Adipose tissue (tissue), 3 donors: ENCODE results near the gene RHOF. TPM values are rescaled to one million over a fixed set of nuclear protein-coding genes. Genes with fewer than 3 reads are reported as not detected.

Source experiments
- H3K27ac ChIP-seq: one replicate; pipeline ENCODE4 v1.5.1; 2013; ENCODE audit warnings: low read depth, low read length
- WGBS, 3 donors: extraction: QIAGEN DNeasy Blood & Tissue Kit; methylation state at CpG; one replicate each; pipeline ENCODE4 v1.1.7; 2013; 5-methylcytosine and 5-hydroxymethylcytosine counted together
- polyA plus RNA-seq, 3 donors: library from polyadenylated mRNA; stranded (reverse); fragments of 200-250 nt; gene quantifications; one replicate each; pipeline ENCODE4 v1.2.3, GENCODE V29; 2013
- donor health status: healthy with polysubstance abuse.
- donor health status: Bipolar disorder and iron deficiency.
- donor health status: healthy.

The RHOF gene
- polyA plus RNA-seq, 3 donors = 2.3 to 4.3 (median 3.3) TPM

GRCh38 chr12:121784460-121784859 is 9.0 kb downstream of the RHOF start:
- 42 to 53% (median 46%) methylated on average over 6 of the region's 6 CpGs for WGBS, 3 donors
- H3K27ac ChIP-seq = no peak overlapping the region

- 59 to 80% (median 69%) methylated on average over 6 of the region's 6 CpGs for WGBS, 3 donors
- no peak overlapping the region for H3K27ac ChIP-seq
Measured at GRCh38 chr12:121783766-121784165, 9.7 kb downstream of the RHOF start.

GRCh38 chr12:121781998-121782979 is 11.2 kb downstream of the RHOF start:
- no peak overlapping the region for H3K27ac ChIP-seq
- WGBS, 3 donors = 37 to 59% (median 37%) methylated on average over 14 of the region's 14 CpGs

- 38 to 70% (median 46%) methylated on average over 12 of the region's 12 CpGs for WGBS, 3 donors
- no peak overlapping the region for H3K27ac ChIP-seq
Measured at GRCh38 chr12:121781484-121781997, 11.9 kb downstream of the RHOF start.

GRCh38 chr12:121780429-121780828 is 13.1 kb downstream of the RHOF start:
- 87 to 98% (median 96%) methylated on average over 11 of the region's 11 CpGs for whole genome bisulfite sequencing, 3 donors
- H3K27ac ChIP-seq = no peak overlapping the region

- no peak overlapping the region for H3K27ac ChIP-seq
- 90 to 94% (median 93%) methylated on average over 17 of the region's 17 CpGs for WGBS, 3 donors
Measured at GRCh38 chr12:121779422-121779895, 14.0 kb downstream of the RHOF start.

GRCh38 chr12:121778567-121779421 is 14.7 kb downstream of the RHOF start:
- 75 to 81% (median 77%) methylated on average over 17 of the region's 17 CpGs for WGBS, 3 donors
- H3K27ac ChIP-seq = no peak overlapping the region

GRCh38 chr12:121776190-121777098 is 17.0 kb downstream of the RHOF start:
- WGBS, 3 donors = 26 to 30% (median 27%) methylated on average over 22 to 24 of the region's 24 CpGs
- no peak overlapping the region for H3K27ac ChIP-seq

- H3K27ac ChIP-seq = no peak overlapping the region
- 83 to 86% (median 84%) methylated on average over 16 of the region's 16 CpGs for WGBS, 3 donors
Measured at GRCh38 chr12:121775501-121775900, 18.0 kb downstream of the RHOF start.

- WGBS, 3 donors = 77 to 85% (median 79%) methylated on average over 14 of the region's 14 CpGs
- no peak overlapping the region for H3K27ac ChIP-seq
Measured at GRCh38 chr12:121774968-121775474, 18.5 kb downstream of the RHOF start.

- WGBS, 3 donors = 36 to 48% (median 45%) methylated on average over 14 of the region's 14 CpGs
- H3K27ac ChIP-seq = no peak overlapping the region
Measured at GRCh38 chr12:121773011-121773777, 20.3 kb downstream of the RHOF start.

GRCh38 chr12:121770813-121771625 is 22.5 kb downstream of the RHOF start:
- no peak overlapping the region for H3K27ac ChIP-seq
- WGBS, 3 donors = 79 to 89% (median 82%) methylated on average over 25 of the region's 25 CpGs

- WGBS, 3 donors = 78 to 87% (median 84%) methylated on average over 9 of the region's 9 CpGs
- no peak overlapping the region for H3K27ac ChIP-seq
Measured at GRCh38 chr12:121770388-121770787, 23.1 kb downstream of the RHOF start.

GRCh38 chr12:121769831-121770301 is 23.6 kb downstream of the RHOF start:
- WGBS, 3 donors = 48 to 72% (median 69%) methylated on average over 11 of the region's 11 CpGs
- H3K27ac ChIP-seq = no peak overlapping the region

GRCh38 chr12:121769297-121769830 is 24.1 kb downstream of the RHOF start:
- WGBS, 3 donors = 89 to 93% (median 91%) methylated on average over 9 of the region's 9 CpGs
- no peak overlapping the region for H3K27ac ChIP-seq

GRCh38 chr12:121767525-121768016 is 25.9 kb downstream of the RHOF start:
- H3K27ac ChIP-seq = no peak overlapping the region

More at GRCh38 chr12:121767525-121768016, 25.9 kb downstream of the RHOF start:
- WGBS, 3 donors = 43 to 63% (median 61%) methylated on average over 10 of the region's 10 CpGs
